Erythroblast (primary cell): Measurements from ENCODE around the gene KAZN.

Experiments
- DNase-seq, 2 experiments: peaks; one replicate each; lab custom pipeline; 2025; lab: John Stamatoyannopoulos, UW
- GATA1 ChIP-seq: IDR thresholded peaks from 2 replicates; pipeline ENCODE4 v1.6.1; 2011; ENCODE audit warnings: low read depth, mild to moderate bottlenecking, control low read depth, low read length, moderate library complexity
- POLR2A ChIP-seq: IDR thresholded peaks from 2 replicates; pipeline ENCODE4 v1.6.1; 2011; ENCODE audit warnings: mild to moderate bottlenecking, low read length

KAZN gene

DNA sequence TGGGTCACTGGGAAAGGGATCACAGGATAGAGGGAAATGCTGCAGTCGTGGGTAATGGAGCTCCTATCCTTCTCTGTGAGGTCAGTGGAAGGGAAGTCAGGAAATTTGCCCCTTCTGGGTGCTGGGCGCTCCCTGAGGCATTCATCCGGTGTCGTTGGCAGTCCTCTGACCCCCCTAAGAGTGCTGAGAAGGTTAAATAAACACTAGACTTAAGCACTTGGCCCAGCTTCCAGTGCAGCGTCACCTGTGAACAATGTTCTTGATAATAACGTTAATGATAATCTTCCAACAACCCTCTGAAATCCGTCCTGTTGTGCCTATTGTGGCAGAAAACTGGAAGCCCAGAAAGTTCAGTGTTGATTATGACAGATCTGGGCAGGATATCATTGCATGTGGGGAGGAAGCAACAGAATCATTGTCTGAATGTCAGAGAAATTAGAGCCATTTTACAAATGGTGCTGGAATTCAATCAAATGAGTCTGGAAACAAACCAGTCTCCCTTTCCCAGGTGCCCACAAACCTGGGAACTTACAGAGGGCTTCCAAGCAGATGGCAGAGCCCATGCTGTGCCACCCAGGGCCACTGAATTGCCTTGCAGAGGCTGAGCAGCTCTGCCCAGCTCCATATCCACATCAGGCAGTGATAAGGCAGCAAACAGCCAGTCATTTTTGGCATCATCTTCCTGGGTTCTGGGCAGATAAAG, 216.8 kb downstream of the KAZN start:
- no peak for DNase-seq
- TF ChIP-seq GATA1, result no peak
- TF ChIP-seq POLR2A, result no peak

DNA sequence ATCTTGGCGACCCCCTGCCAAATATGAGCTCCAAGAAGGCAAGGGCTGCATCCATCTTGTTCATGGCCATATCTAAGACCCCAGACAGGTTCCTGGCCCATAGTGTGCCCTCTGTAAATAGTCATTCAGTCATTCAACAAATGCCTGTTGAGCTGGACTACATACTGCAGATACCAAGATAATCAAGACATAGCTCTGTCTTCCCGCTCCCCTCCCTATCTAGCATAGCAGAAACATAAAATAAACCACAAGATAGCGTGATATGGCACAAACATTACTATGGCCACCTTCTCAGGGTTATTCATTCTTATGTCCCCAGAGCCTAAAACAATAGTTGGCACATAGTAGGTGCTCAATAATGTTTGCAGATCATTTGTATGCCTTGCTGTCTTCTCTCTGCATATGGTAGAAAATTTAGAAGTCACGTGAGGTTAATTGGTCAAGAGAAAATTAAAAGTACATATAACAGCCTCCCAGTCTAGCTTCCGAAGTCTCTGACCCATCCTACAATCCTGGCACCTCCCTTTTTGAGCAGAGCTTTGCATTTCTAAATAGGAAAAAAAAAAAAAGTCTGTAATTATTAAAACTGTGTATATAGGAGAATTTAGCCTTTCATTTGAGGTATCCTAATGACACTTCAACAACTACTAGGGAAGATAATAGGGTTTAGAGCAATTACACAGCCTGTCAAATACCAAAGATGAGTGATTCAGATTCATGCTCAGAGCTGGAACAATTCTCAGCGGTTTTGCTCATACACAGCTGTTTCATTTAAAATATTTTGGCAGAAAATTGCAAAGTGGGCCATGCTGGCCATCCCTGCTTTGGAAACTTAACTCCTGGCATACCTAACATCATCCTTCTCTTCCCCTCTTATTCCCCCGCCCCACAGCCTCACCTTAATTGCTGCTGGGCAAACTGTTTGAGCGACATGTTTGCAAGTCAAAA, 219.0 kb downstream of the KAZN start:
- TF ChIP-seq POLR2A (no peak), GATA1 (no peak)
- DNase-seq, result peak; percentile 11 to 77

DNA sequence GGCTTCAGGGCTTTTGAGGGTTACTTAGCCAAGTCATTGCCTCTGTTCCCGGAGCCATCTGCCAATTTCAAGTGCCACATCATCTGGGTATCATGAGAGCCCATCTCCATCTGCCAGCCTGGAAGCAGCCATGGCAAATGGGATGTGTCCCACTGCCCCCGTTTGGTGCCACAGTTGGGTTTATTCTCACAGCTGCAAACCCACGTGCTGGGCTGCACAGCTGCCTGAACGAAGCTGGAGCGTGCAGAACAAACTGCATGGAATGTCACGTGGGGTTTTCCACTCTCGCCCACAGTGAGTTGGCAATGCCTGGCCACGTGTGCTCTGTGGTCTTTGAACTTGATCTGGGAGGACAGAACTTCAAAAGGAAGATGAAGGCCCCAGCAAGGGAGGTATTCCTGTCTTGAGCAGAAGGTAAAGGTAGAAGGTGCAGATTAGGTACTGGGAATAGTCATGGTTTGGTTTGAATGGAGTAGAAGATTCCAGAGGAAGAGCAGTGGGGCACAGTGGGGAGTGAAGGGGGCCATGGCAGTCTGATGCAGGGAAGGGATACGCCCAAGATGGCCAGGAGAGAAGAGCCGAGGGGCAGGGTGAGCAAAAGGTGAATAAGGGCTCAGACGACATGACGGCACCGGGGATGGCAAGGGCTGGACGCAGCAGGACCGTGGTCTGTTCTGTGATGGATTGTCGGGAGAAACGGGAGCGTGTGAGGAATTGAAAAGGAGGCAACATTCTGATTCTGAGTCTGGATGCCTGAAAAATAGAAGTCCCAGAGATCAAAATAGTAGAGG, 222.0 kb downstream of the KAZN start:
- TF ChIP-seq GATA1 (no peak), POLR2A (no peak)
- no peak for DNase-seq

DNA sequence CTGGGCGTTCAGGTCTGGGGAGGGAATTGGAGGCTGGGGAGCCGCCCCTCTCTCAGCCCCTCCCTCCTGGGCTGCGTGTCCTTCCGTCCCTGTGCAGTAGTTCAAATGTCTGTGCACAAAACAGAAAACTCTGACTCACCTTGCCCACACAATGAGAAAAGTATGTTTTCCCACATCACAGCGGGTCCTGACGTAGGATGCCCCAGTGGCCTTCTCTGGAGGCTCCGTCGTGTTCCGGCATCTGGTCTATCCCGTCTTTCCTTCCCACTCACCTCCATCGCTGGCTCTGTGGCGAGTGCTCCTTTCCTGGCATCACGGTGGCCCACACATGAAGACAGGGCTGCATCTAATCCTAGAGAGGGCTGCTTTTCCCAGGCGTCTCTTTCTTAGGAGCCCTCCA, 224.0 kb downstream of the KAZN start:
- TF ChIP-seq GATA1 (no peak), POLR2A (no peak)
- no peak for DNase-seq

DNA sequence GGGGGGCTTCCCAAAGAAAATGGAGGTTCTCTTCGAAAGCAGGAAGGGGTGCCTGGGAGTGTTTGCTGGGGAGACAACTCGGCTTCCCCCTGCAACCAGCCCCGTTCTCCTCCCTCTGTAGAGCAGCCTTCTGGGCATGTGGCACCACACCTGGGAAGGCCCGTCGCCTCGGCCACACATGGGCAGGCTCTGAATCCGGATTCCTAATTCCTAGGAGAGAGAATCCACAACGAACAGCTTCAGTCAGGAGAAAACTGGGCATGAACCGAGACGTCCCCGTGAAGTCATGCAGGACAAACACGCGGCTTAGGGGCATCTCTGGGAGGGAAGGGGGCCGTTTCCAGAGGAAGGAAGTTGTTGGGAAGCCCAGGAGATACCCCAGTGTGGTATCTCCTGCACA, 224.5 kb downstream of the KAZN start:
- no peak for TF ChIP-seq POLR2A
- TF ChIP-seq GATA1, result no peak
- DNase-seq, result no peak

DNA sequence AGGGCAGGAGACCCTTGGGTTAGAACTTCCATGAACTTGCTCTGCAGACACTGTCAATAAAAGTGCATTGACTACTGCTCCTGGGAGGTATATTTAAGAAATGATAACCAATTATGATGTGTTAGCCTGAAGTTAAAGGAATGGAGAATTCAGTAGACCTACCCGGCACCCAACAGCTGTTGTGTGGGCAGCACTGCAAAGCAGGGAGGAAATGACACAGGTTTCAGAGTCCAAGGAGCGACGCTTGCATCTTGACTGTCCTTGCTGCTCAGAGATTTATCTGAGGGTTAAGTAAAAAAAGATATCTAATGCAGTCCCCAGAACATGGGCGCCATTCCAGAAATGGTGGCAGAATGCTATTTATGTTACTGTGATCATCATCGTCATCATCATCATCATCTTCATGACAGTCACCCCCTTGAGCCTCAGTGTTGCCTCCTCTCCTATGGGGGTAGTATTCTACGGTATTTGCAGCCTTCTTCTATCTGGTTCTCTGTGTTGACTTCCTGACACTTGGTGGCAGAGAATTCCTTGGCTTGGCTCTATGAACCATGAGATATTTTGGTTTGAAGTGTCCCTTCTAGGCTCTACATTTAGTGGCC, 225.9 kb downstream of the KAZN start:
- no peak for DNase-seq
- TF ChIP-seq GATA1 (no peak), POLR2A (no peak)

DNA sequence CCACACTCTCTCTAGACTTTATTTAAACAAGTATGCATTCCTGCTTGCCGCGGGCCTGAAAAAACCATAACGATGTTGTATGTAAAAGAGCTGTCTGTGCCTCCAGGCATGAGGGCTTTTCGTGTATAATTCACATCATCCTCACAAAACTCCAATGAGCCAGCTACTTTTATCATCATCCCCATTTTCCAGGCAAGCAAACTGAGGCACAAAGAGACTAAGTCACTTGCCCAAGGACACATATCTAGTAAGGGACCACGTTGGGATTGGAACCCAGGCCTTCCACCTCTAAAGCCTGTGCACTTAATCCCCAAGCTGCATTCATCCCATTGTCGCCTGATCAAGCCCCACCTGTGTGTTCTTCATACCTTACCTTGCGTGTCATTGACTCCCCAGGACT, 226.9 kb downstream of the KAZN start:
- TF ChIP-seq GATA1 (no peak), POLR2A (no peak)
- DNase-seq, result no peak

DNA sequence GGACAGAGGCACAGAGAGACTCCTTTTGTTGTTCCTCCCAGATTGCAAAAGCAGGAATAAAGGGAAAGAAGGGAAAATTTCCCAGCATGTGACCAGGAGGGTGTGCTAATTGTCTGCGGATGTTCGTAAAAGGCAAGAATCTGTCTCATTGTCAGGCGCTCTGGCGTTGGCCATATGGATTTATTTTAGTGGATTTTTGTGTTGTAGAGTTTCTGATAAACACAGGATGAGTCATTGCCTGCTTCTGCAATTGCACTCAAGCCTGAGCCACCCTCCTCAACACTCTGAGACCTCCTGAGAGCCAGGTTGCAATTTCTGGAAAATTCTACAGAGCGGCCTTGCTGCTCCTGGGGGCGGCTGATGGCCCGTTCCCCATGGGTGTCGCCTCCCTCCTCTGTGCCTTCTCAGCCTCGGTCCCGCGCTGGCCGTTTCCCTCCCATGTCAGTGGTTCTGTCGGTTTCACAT, 227.7 kb downstream of the KAZN start:
- no peak for DNase-seq
- TF ChIP-seq GATA1 (no peak), POLR2A (no peak)

DNA sequence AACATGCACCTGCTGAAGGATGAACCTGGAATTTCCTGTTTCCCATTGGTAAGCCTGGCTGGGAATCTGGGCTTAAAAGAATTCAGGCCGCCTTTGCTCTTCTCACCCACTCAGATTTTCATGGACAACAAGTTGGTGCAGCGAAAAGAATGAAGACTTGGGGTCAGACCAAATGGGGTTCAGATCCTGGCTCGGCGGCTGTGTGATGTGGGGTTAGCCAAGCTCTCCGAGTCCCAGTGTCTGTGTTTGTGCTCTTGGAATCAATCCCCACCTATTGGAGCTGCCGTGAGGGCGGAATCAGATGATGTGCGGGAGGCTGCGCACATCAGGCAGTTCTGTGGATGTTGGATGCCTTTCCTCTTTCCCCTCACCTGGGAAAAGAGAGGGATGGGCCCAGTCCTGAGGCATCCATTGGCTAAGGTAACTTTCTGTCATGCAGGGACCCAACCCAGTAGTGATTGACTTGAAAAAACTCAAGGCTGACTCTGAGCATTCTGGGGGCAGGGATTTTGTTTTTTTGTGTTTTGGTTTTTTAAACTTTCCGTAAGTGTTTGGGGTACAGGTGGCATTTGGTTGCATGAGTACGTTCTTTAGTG, 228.3 kb downstream of the KAZN start:
- no peak for TF ChIP-seq GATA1
- TF ChIP-seq POLR2A, result no peak
- DNase-seq, result no peak

DNA sequence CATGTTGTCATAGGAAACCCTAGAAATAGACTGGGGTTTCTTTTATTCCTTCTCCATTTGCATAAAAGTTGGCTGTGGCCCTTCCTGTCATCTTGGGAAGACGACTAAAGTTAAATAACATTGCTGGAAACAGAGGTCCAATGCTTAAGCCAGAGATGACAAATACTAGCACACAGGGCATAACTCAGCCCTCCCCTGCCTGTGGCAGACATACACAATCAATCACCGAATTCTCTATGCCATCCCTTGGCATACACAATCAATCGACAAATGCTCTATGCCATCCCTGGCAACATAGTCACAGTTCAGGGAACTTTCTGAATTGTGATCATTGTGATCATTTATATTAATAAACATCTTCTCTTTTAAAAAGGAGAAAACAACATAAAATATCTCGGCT, 229.4 kb downstream of the KAZN start:
- DNase-seq, result no peak

DNA sequence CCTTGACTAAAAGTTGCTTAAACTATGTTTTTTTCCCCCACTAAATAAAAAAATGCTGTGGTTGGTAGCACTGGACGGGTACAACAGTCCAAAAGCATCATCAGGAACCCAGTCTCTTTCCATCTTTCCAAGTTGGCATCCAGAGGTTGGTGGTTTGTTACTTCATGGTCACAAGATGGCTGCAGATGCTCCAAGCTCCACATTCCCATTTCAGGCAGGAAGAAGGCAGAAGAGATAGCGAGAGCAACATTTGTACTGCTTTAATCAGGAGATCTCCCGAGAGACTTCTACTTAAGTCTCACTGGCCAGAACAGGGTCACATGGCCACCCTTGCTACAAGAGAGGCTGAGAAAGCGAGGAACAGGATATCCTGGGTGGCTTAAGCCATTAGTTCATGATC, 230.2 kb downstream of the KAZN start:
- TF ChIP-seq POLR2A, result no peak
- DNase-seq, result no peak

More for the DNA sequence above, 229.4 kb downstream of the KAZN start:
- TF ChIP-seq GATA1 (no peak), POLR2A (no peak)

DNA sequence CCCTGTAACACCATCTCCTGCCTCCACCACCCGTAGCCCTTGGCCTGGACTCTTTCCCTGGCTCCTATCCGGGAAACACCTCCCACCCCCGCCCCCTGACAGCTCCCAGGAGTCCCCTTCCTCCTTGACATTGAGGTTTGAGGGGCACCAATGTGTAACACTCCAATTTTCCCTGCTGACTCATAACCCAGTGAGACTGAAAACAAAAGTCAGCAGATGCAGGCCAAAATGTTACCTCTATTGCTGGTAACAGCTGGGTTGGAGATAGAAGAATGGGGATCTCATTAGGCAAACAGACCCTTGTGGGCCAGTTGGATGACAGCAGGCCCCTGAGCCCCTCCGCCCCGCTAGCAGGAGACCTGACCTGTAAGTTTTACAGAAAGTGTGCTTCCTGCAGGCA, 237.2 kb downstream of the KAZN start:
- DNase-seq, result no peak

More for the DNA sequence above, 237.2 kb downstream of the KAZN start:
- no peak for TF ChIP-seq POLR2A
- TF ChIP-seq GATA1, result no peak
